ENCODE results near the gene CNN2.

CNN2 gene

DNA sequence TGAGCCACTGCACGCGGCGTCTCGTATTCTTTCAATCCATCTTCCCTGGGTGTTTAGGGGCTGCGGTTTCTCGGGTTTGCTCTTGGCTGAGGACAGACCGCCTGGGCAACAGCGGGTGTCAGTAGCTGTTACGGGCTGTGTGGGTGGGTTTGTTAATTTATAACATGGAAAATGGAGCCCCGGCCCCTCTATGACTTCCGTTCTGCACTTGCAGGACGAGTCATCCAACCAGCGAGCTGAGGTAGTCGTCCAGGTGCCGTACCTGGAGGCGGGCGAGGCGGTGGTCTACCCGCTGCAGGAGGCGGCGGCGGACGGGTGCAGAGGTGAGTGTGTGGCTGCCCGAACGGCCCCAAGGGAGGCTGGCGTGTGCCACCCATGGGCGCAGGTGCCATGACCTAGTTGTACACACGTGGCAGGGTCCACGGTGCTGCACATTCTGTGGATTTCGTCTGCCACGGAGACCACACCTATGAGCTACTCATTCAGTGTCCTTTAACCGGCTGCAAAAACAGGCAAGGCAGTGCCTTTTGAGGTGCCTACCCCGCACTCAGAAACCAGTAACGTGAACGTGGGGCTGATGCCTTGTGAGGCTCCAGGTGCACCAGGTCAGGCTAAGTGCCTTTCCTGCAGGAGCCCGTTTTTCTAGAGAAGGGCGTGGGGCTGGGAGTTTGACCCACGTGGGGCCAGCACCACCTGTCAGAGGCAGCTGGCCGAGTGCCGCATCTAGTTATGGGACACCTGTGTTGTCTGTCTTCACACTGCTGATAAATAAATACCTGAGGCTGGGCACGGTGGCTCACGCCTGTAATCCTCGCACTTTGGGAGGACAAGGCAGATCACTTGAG is 57.8 kb downstream of the CNN2 start:
- DNase-seq = no peak

DNA sequence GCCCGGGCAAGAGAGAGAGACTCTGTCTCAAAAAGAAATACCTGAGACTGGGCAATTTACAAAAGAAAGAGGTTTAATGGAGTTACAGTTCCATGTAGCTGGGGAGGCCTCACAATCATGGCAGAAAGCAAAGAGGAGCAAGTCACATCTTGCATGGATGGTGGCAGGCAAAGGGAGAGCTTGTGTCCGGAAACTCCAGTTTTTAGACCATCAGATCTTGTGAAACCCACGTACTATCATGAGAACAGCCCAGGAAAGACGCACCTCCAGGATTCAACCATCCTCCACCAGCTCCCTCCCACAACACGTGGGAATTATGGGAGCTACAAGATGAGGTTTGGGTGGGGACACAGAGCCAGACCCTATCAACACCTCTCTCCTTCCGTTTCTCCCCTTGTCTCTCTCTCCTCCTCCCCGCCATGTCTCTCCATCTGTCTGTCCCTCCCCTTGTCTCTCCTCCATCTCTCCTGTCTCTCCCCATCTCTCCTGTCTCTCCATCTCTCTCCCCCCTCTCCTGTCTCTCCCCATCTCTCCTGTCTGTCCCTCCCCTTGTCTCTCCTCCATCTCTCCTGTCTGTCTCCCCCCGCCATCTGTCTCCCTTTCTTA is 58.7 kb downstream of the CNN2 start:
- no peak for DNase-seq

DNA sequence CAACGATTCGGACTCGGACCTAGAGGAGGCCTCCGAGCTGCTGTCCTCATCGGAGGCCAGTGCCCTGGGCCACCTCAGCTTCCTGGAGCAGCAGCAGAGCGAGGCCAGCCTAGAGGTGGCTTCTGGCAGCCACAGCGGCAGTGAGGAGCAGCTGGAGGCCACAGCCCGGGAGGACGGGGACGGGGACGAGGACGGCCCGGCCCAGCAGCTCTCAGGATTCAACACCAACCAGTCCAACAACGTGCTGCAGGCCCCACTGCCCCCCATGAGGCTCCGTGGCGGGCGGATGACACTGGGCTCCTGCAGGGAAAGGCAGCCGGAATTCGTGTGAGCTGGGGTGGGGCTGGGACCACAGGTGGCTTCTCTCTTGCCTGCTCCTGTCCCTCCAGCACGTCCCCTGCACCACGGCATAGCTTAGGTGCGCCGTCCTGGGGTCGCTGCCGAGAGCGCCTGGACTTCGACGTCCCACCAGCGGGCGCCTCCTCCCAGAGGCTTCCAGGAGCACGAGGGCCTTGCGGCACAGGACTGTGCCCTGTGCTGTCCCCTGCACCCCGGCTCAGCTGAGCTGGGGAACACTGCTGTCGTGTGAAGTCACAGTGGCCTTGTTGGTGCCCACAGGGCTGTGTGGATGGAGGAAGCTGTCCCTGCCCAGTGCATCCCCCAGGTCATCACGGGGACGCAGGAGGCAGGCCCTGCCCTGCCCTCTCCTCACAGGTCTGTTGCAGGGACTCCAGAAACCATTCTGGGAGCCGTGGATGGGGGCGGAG is 59.5 kb downstream of the CNN2 start:
- DNase-seq = no peak

DNA sequence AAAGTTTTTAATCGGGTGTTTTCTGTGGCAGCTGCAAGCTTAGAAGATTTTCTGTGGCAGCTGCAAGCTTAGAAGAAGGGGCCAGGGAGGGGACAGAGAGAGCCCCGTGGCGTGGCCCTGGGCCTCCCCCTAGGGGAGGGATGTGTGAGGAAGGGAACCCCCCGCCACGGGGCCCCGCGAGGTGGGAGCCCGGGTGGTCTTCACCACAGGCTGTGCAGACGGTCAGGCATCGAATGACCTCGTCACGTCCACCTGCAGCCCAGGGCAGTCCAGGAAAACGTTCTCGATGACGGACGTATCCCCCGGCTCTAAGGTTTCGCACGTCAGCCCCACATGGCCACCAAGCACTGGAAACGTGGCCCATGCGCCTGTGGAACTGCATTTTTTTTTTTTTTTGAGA is 60.2 kb downstream of the CNN2 start:
- no peak for DNase-seq

DNA sequence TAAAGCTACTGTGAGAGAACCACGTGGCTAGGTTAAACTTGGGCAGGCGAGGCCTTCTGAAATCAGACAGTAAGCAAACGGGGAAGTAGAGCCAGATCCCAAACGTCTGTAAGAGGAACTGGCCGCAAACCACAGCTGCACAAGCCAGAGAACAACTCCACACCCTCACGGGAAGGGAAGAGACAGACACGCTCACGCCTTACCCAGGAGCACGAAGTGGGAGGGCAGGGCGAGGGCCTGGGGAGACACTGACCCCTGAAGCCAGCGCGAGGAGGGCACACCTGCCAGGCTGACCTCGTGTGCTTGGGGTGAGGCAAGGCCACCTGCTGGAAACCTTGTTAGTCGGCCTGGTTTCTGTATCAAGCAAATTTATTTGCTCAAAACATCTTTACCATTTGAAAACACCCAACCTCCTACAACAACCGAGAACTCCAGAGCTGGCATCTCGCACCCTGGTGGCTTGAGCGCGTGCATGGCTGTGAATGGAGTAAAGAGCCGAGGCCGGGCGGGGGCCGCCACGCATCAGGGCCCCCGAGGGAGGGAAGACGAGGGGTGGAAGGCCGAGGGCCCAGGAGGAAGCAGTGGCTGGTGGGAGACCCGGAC is 61.5 kb downstream of the CNN2 start:
- no peak for DNase-seq

DNA sequence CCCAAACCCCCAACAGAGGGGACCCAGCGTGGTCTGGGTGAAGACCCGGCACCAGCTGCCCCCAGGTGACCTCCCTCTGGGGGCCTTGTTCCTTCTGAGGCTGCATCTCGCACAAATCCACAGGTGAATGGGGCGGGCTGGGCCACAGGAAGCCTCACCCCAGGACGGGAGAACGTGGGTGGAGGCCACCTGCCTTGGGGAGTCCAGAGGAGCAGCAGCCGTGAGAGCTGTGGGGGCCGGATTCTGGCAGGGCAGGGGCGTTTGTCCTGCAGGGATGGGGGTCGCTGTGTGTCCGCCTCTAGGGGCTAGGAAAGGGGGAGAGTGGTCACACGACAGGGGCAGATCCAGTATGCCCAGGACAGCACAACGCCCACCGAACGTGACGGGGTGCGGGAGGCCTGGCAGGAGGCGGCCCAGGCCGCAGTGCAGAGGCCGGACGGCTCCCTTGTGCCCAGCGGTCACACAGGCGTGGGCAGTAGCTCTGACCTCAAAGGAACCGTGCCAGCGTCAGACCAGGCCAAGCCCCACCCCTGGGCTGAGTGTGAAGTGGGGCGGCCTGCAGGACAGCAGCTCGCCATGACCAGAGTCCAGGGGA is 62.1 kb downstream of the CNN2 start:
- no peak for DNase-seq
